HepG2 (cell line): Measurements from ENCODE around the gene CST3. TPM values are rescaled to one million over a fixed set of nuclear protein-coding genes. Genes with fewer than 3 reads are reported as not detected.

Source experiments
- CHD2 ChIP-seq: IDR thresholded peaks from 2 replicates; pipeline ENCODE4 v1.6.1; 2011; ENCODE audit warnings: low read depth, low read length, improper control_type of control experiment
- FOXC1 ChIP-seq: sonication (generic); formaldehyde crosslinking; IDR thresholded peaks from 2 replicates; pipeline ENCODE4 v1.8.0; 2022; ENCODE audit warnings: mild to moderate bottlenecking, missing genetic modification reagents, borderline replicate concordance
- GMEB2 ChIP-seq: IDR thresholded peaks from 2 replicates; pipeline ENCODE4 v1.6.1; 2016; ENCODE audit warnings: missing biosample characterization, missing genetic modification reagents, low read depth
- HOMEZ ChIP-seq: IDR thresholded peaks from 2 replicates; pipeline ENCODE4 v1.6.1; 2016; ENCODE audit warnings: low read depth
- NBN ChIP-seq: fragments of 450-650 bp; conservative IDR thresholded peaks from 2 replicates; pipeline ENCODE4 v1.6.1; 2017
- RBFOX2 ChIP-seq: fragments of 200-400 bp; formaldehyde crosslinking; IDR thresholded peaks from 2 replicates; pipeline ENCODE4 v1.6.1; 2017; ENCODE audit warnings: low read depth, mild to moderate bottlenecking, low read length
- SRSF1 ChIP-seq: fragments of 200-400 bp; formaldehyde crosslinking; optimal IDR thresholded peaks from 2 replicates; pipeline ENCODE3; 2017; ENCODE audit warnings: mild to moderate bottlenecking, low read depth, low read length, moderate library complexity
- TAF15 ChIP-seq: fragments of 200-400 bp; formaldehyde crosslinking; IDR thresholded peaks from one replicate; pipeline ENCODE4 v1.6.1; 2018; ENCODE audit warnings: mild to moderate bottlenecking, low read depth, low read length; ENCODE audit not compliant: poor library complexity, severe bottlenecking
- XBP1 ChIP-seq: sonication (generic); formaldehyde crosslinking; IDR thresholded peaks from 2 replicates; pipeline ENCODE4 v1.5.0; 2020; ENCODE audit warnings: missing genetic modification reagents
- ZBTB10 ChIP-seq: sonication (generic); formaldehyde crosslinking; IDR thresholded peaks from 2 replicates; pipeline ENCODE4 v1.4.0; 2020; ENCODE audit warnings: missing genetic modification reagents, borderline replicate concordance
- ZBTB4 ChIP-seq: sonication (generic); formaldehyde crosslinking; IDR thresholded peaks from 2 replicates; pipeline ENCODE4 v1.4.0; 2020; ENCODE audit warnings: missing genetic modification reagents, mild to moderate bottlenecking, borderline replicate concordance
- ZKSCAN1 ChIP-seq: fragments of 150-350 bp; IDR thresholded peaks from 2 replicates; pipeline ENCODE4 v1.6.1; 2014; ENCODE audit warnings: low read length
- ZMAT3 ChIP-seq: sonication (generic); formaldehyde crosslinking; conservative IDR thresholded peaks from 2 replicates; pipeline ENCODE4 v1.7.0; 2021; ENCODE audit warnings: missing genetic modification reagents
- ZNF432 ChIP-seq: sonication (generic); formaldehyde crosslinking; IDR thresholded peaks from 2 replicates; pipeline ENCODE4 v1.5.0; 2020; ENCODE audit warnings: missing genetic modification reagents, mild to moderate bottlenecking, borderline replicate concordance
- ZNF546 ChIP-seq: sonication (generic); formaldehyde crosslinking; conservative IDR thresholded peaks from 2 replicates; pipeline ENCODE4 v1.8.1; 2023; ENCODE audit warnings: mild to moderate bottlenecking, missing genetic modification reagents
- ZNF720 ChIP-seq: sonication (generic); formaldehyde crosslinking; IDR thresholded peaks from 2 replicates; pipeline ENCODE4 v1.4.0; 2020; ENCODE audit warnings: missing genetic modification reagents
- ZNF746 ChIP-seq: sonication (generic); formaldehyde crosslinking; IDR thresholded peaks from 2 replicates; pipeline ENCODE4 v1.8.0; 2022; ENCODE audit warnings: mild to moderate bottlenecking, missing genetic modification reagents
- ZNF788 ChIP-seq: sonication (generic); formaldehyde crosslinking; IDR thresholded peaks from 2 replicates; pipeline ENCODE4 v1.5.0; 2020; ENCODE audit warnings: mild to moderate bottlenecking, missing genetic modification reagents, borderline replicate concordance
- polyA plus RNA-seq, 8 experiments: library from polyadenylated mRNA; depleted of rRNA in 3 of 8; stranded (reverse) in 7 of 8; unstranded in 1 of 8; fragments of >200 nt; fragmentation: Illumina TruSeq in 4 of 8; extraction: Trizol in 4 of 8; gene quantifications; 2 replicates each; pipeline versions ENCODE4 v1.2.1 to v1.2.3, GENCODE V29; 2011 to 2016; ENCODE audit warnings: low read depth in 4 of 8, missing spikeins in 1 of 8, mixed read lengths in 1 of 8; ENCODE audit not compliant: insufficient read depth in 1 of 8
- total RNA-seq, 5 experiments: library from RNA; depleted of rRNA; stranded (reverse); fragments of >200 nt; fragmentation: Illumina TruSeq; extraction: Trizol; gene quantifications; 2 replicates each; pipeline ENCODE4 v1.2.3, GENCODE V29; 2016; ENCODE audit warnings: low read depth in 1 of 5

Gene CST3
- total and polyA plus RNA-seq, 2 of the 13 experiments (the other 11 are each of a cell fraction or from before 2014, with no cell fraction given): 690 to 1,005 TPM

GRCh38 chr20:23637282-23638221 is at the start of gene CST3 (continued):
- TF ChIP-seq XBP1 (0 out of 2 replicates have a peak, but pooled peaks have one; percentile 61), ZBTB4 (CRISPR knock-in tag) (no peak), ZNF546 (CRISPR knock-in tag) (peak; percentile 79; the same call in 1 of the 2 replicates), ZKSCAN1 (no peak), GMEB2 (0 out of 2 replicates have a peak, but pooled peaks have one; percentile 47), ZMAT3 (CRISPR knock-in tag) (peak; percentile 87), ZNF720 (CRISPR knock-in tag) (no peak), SRSF1 (peak; percentile 64), NBN (no peak), TAF15 (peak; percentile 78), ZNF788 (CRISPR knock-in tag) (peak; percentile 90), HOMEZ (CRISPR knock-in tag) (0 out of 2 replicates have a peak, but pooled peaks have one; percentile 17), ZBTB10 (CRISPR knock-in tag) (peak; percentile 74; the same call in 1 of the 2 replicates), ZNF432 (no peak), FOXC1 (peak; percentile 97), CHD2 (peak; percentile 79), RBFOX2 (peak; percentile 99), ZNF746 (CRISPR knock-in tag) (peak; percentile 96; the same call in 1 of the 2 replicates)
